K562 (cell line): ENCODE data around the gene SCYGR2.

Experiments used
- CHCHD3 ChIP-seq: fragments of 250-450 bp; sonication (Bioruptor Pico); IDR thresholded peaks from 2 replicates; pipeline ENCODE4 v2.1.2; 2022; ENCODE audit warnings: mild to moderate bottlenecking
- CTCF ChIP-seq, 3 experiments: IDR thresholded peaks in 2 of 3; conservative IDR thresholded peaks in 1 of 3; 2 replicates each; pipeline ENCODE4 v1.5.1; 2011 to 2012; ENCODE audit warnings: low read length in 3 of 3, mild to moderate bottlenecking in 3 of 3, control low read depth in 2 of 3, improper control_type of control experiment in 1 of 3, inconsistent platforms in 1 of 3, low read depth in 1 of 3, mixed read lengths in 1 of 3, moderate library complexity in 1 of 3; ENCODE audit not compliant: insufficient read depth in 2 of 3
- ETV6 ChIP-seq, 3 experiments: fragments of 150-350 bp in 1 of 3; sonication (generic) in 1 of 3; formaldehyde crosslinking in 1 of 3; IDR thresholded peaks; 2 replicates each; pipeline versions ENCODE4 v1.6.1 to v1.8.0; 2014 to 2022; ENCODE audit warnings: borderline replicate concordance in 2 of 3, low read depth in 2 of 3, antibody characterized with exemption in 1 of 3, low read length in 1 of 3, mild to moderate bottlenecking in 1 of 3, missing genetic modification reagents in 1 of 3
- EZH2 ChIP-seq: IDR thresholded peaks from 2 replicates; pipeline ENCODE4 v1.6.1; 2012; ENCODE audit warnings: low read depth, mild to moderate bottlenecking, inconsistent platforms, low read length, borderline replicate concordance
- MEF2D ChIP-seq: conservative IDR thresholded peaks from 2 replicates; pipeline ENCODE4 v1.6.1; 2016; ENCODE audit warnings: low read depth, missing genetic modification characterization, missing compliant biosample characterization
- MNT ChIP-seq, 2 experiments: fragments of 450-650 bp; conservative IDR thresholded peaks; 2 replicates each; pipeline ENCODE4 v1.6.1; 2017; ENCODE audit warnings: mild to moderate bottlenecking in 2 of 2, moderate library complexity in 2 of 2
- MXD1 ChIP-seq: fragments of 250-450 bp; sonication (Bioruptor Pico); IDR thresholded peaks from 2 replicates; pipeline ENCODE4 v1.8.0; 2021; ENCODE audit warnings: borderline replicate concordance, mild to moderate bottlenecking, moderate library complexity; ENCODE audit not compliant: poor library complexity, severe bottlenecking
- POLR2A ChIP-seq: fragments of 450-650 bp; conservative IDR thresholded peaks from 2 replicates; pipeline ENCODE4 v1.6.1; 2016
- TCF7L2 ChIP-seq: fragments of 150-350 bp; IDR thresholded peaks from 2 replicates; pipeline ENCODE4 v1.6.1; 2016; ENCODE audit warnings: low read depth, mild to moderate bottlenecking, low read length, moderate library complexity
- TF ChIP-seq, protein P1 (sequence below), 3 experiments: fragments of 200-800 bp in 1 of 3; fragments of 250-450 bp in 1 of 3; fragments of 450-650 bp in 1 of 3; sonication (Bioruptor Pico) in 1 of 3; sonication (Bioruptor generic) in 1 of 3; formaldehyde crosslinking in 1 of 3; IDR thresholded peaks; 2 replicates each; pipeline versions ENCODE4 v1.6.1 to v1.8.0; 2016 to 2022; ENCODE audit warnings: mild to moderate bottlenecking in 2 of 3, missing genetic modification characterization in 2 of 3, missing compliant biosample characterization in 1 of 3, moderate library complexity in 1 of 3
- TF ChIP-seq, protein P2 (sequence below): sonication (generic); formaldehyde crosslinking; IDR thresholded peaks from 2 replicates; pipeline ENCODE4 v1.8.0; 2022; ENCODE audit warnings: mild to moderate bottlenecking, missing genetic modification reagents
- TF ChIP-seq, protein P3 (sequence below): fragments of 150-350 bp; IDR thresholded peaks from 2 replicates; pipeline ENCODE4 v1.6.1; 2014; ENCODE audit warnings: low read depth, mild to moderate bottlenecking, low read length, borderline replicate concordance

DNA sequence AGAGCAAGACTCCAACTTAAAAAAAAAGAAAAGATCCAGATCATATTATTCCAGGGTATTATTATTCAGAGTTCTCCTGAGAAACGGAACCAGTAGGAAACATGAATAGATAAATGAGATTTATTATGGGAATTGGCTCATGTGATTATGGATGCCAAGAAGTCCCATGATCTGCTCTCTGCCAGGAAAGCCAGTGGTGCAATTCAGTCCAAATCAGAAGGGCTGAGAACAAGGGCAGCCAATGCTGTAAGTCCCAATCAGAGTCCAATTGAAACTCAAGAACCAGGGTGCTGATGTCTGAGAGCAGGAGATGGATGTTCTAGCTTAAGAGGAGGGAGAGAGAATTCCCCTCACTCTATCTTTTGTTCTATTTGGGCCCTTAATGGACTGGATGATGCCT, 7.8 kb downstream of the SCYGR2 start:
- TF ChIP-seq ETV6 (IDR thresholded peaks at IDR 0.05; ENCODE audit: borderline replicate concordance in 1 of 2, low read depth in 2 of 2, low read length in 1 of 2) (no peak), ETV6 (CRISPR knock-in tag; IDR thresholded peaks at IDR 0.05; ENCODE audit: borderline replicate concordance) (no peak), TCF7L2 (no peak), MXD1 (CRISPR knock-in tag) (no peak), MEF2D (no peak), CHCHD3 (CRISPR knock-in tag) (no peak), POLR2A (no peak), CTCF (IDR thresholded peaks at IDR 0.05 in 2 of 3, conservative IDR thresholded peaks at IDR 0.05 in 1 of 3; ENCODE audit: insufficient read depth in 2 of 3, low read depth in 1 of 3, low read length in 3 of 3) (no peak), MNT (conservative IDR thresholded peaks at IDR 0.05) (no peak), EZH2 (no peak)
- TF ChIP-seq, protein P1, sequence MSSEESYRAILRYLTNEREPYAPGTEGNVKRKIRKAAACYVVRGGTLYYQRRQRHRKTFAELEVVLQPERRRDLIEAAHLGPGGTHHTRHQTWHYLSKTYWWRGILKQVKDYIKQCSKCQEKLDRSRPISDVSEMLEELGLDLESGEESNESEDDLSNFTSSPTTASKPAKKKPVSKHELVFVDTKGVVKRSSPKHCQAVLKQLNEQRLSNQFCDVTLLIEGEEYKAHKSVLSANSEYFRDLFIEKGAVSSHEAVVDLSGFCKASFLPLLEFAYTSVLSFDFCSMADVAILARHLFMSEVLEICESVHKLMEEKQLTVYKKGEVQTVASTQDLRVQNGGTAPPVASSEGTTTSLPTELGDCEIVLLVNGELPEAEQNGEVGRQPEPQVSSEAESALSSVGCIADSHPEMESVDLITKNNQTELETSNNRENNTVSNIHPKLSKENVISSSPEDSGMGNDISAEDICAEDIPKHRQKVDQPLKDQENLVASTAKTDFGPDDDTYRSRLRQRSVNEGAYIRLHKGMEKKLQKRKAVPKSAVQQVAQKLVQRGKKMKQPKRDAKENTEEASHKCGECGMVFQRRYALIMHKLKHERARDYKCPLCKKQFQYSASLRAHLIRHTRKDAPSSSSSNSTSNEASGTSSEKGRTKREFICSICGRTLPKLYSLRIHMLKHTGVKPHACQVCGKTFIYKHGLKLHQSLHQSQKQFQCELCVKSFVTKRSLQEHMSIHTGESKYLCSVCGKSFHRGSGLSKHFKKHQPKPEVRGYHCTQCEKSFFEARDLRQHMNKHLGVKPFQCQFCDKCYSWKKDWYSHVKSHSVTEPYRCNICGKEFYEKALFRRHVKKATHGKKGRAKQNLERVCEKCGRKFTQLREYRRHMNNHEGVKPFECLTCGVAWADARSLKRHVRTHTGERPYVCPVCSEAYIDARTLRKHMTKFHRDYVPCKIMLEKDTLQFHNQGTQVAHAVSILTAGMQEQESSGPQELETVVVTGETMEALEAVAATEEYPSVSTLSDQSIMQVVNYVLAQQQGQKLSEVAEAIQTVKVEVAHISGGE (CRISPR knock-in tag; IDR thresholded peaks at IDR 0.05): no peak
- TF ChIP-seq, protein P2, sequence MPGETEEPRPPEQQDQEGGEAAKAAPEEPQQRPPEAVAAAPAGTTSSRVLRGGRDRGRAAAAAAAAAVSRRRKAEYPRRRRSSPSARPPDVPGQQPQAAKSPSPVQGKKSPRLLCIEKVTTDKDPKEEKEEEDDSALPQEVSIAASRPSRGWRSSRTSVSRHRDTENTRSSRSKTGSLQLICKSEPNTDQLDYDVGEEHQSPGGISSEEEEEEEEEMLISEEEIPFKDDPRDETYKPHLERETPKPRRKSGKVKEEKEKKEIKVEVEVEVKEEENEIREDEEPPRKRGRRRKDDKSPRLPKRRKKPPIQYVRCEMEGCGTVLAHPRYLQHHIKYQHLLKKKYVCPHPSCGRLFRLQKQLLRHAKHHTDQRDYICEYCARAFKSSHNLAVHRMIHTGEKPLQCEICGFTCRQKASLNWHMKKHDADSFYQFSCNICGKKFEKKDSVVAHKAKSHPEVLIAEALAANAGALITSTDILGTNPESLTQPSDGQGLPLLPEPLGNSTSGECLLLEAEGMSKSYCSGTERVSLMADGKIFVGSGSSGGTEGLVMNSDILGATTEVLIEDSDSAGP (CRISPR knock-in tag): no peak
- TF ChIP-seq, protein P3, sequence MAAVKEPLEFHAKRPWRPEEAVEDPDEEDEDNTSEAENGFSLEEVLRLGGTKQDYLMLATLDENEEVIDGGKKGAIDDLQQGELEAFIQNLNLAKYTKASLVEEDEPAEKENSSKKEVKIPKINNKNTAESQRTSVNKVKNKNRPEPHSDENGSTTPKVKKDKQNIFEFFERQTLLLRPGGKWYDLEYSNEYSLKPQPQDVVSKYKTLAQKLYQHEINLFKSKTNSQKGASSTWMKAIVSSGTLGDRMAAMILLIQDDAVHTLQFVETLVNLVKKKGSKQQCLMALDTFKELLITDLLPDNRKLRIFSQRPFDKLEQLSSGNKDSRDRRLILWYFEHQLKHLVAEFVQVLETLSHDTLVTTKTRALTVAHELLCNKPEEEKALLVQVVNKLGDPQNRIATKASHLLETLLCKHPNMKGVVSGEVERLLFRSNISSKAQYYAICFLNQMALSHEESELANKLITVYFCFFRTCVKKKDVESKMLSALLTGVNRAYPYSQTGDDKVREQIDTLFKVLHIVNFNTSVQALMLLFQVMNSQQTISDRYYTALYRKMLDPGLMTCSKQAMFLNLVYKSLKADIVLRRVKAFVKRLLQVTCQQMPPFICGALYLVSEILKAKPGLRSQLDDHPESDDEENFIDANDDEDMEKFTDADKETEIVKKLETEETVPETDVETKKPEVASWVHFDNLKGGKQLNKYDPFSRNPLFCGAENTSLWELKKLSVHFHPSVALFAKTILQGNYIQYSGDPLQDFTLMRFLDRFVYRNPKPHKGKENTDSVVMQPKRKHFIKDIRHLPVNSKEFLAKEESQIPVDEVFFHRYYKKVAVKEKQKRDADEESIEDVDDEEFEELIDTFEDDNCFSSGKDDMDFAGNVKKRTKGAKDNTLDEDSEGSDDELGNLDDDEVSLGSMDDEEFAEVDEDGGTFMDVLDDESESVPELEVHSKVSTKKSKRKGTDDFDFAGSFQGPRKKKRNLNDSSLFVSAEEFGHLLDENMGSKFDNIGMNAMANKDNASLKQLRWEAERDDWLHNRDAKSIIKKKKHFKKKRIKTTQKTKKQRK: no peak
